H9 (cell line): Measurements from ENCODE around the gene PKD1. TPM values are rescaled to one million over a fixed set of nuclear protein-coding genes. Genes with fewer than 3 reads are reported as not detected.

Experiments used
- DNase-seq: peaks from one replicate; pipeline ENCODE4 v3.0.0-alpha.2; 2017
- H2AFZ ChIP-seq: one replicate; pipeline ENCODE4 v1.6.1; 2013; ENCODE audit warnings: mild to moderate bottlenecking, low read length, control low read depth, moderate library complexity
- H2AK5ac ChIP-seq: 2 replicates; pipeline ENCODE4 v1.6.1; 2013; ENCODE audit warnings: low read length, control low read depth, mixed read lengths; ENCODE audit not compliant: insufficient read length
- H2BK120ac ChIP-seq: one replicate; pipeline ENCODE4 v1.6.1; 2013; ENCODE audit warnings: low read depth, mild to moderate bottlenecking, low read length, control low read depth, inconsistent platforms; ENCODE audit not compliant: poor library complexity, severe bottlenecking
- H2BK12ac ChIP-seq: 2 replicates; pipeline ENCODE4 v1.6.1; 2013; ENCODE audit warnings: low read length, control low read depth, mixed read lengths, low read depth; ENCODE audit not compliant: insufficient read length
- H2BK15ac ChIP-seq: 2 replicates; pipeline ENCODE4 v1.6.1; 2013; ENCODE audit warnings: low read depth, low read length, control low read depth
- H2BK20ac ChIP-seq: one replicate; pipeline ENCODE4 v1.6.1; 2013; ENCODE audit warnings: low read depth, mild to moderate bottlenecking, low read length, control low read depth, inconsistent platforms; ENCODE audit not compliant: poor library complexity, severe bottlenecking
- H2BK5ac ChIP-seq: 2 replicates; pipeline ENCODE4 v1.6.1; 2013; ENCODE audit warnings: low read length, control low read depth, mixed read lengths; ENCODE audit not compliant: insufficient read length
- H3K14ac ChIP-seq: 2 replicates; pipeline ENCODE4 v1.6.1; 2013; ENCODE audit warnings: low read length, control low read depth; ENCODE audit not compliant: insufficient read depth
- H3K18ac ChIP-seq: 2 replicates; pipeline ENCODE4 v1.6.1; 2013; ENCODE audit warnings: low read depth, mild to moderate bottlenecking, mixed read lengths, low read length, control low read depth; ENCODE audit not compliant: insufficient read length
- H3K23ac ChIP-seq: 2 replicates; pipeline ENCODE4 v1.6.1; 2013; ENCODE audit warnings: low read length, control low read depth, mixed read lengths, low read depth; ENCODE audit not compliant: insufficient read length
- H3K23me2 ChIP-seq: 2 replicates; pipeline ENCODE4 v1.6.1; 2013; ENCODE audit warnings: low read depth, mild to moderate bottlenecking, mixed read lengths, low read length, control low read depth; ENCODE audit not compliant: insufficient read length, poor library complexity, severe bottlenecking
- H3K27ac ChIP-seq: 2 replicates; pipeline ENCODE4 v1.5.1; 2013; ENCODE audit warnings: low read length, control low read depth, mixed read lengths, low read depth; ENCODE audit not compliant: insufficient read length
- H3K27me3 ChIP-seq: 2 replicates; pipeline ENCODE4 v1.6.1; 2013; ENCODE audit warnings: low read length, control low read depth, inconsistent platforms; ENCODE audit not compliant: insufficient read depth
- H3K4ac ChIP-seq: 2 replicates; pipeline ENCODE4 v1.6.1; 2013; ENCODE audit warnings: low read depth, mild to moderate bottlenecking, control low read depth, inconsistent platforms, low read length, moderate library complexity
- H3K4me1 ChIP-seq: 2 replicates; pipeline ENCODE4 v1.6.1; 2013; ENCODE audit warnings: low read length, control low read depth, inconsistent platforms; ENCODE audit not compliant: insufficient read depth
- H3K4me2 ChIP-seq: 2 replicates; pipeline ENCODE4 v1.6.1; 2013; ENCODE audit warnings: low read length, control low read depth, mixed read lengths; ENCODE audit not compliant: insufficient read length, insufficient read depth
- H3K56ac ChIP-seq: 2 replicates; pipeline ENCODE4 v1.6.1; 2013; ENCODE audit warnings: low read depth, mild to moderate bottlenecking, mixed read lengths, low read length, control low read depth; ENCODE audit not compliant: insufficient read length
- H3K79me1 ChIP-seq: 2 replicates; pipeline ENCODE4 v1.6.1; 2013; ENCODE audit warnings: low read depth, mild to moderate bottlenecking, moderate library complexity, low read length, control low read depth, inconsistent platforms; ENCODE audit not compliant: insufficient read depth, poor library complexity, severe bottlenecking
- H3K79me2 ChIP-seq: 2 replicates; pipeline ENCODE4 v1.6.1; 2013; ENCODE audit warnings: low read length, control low read depth, inconsistent platforms; ENCODE audit not compliant: insufficient read depth
- H3K9ac ChIP-seq: 2 replicates; pipeline ENCODE4 v1.6.1; 2013; ENCODE audit warnings: low read length, control low read depth, mixed read lengths; ENCODE audit not compliant: insufficient read length; ENCODE audit errors: extremely low read depth
- H3K9me3 ChIP-seq: one replicate; pipeline ENCODE4 v1.6.1; 2013; ENCODE audit warnings: low read depth, low read length, inconsistent platforms; ENCODE audit not compliant: control insufficient read depth
- H3T11ph ChIP-seq: one replicate; pipeline ENCODE4 v1.6.1; 2013; ENCODE audit warnings: mild to moderate bottlenecking, low read length, control low read depth, inconsistent platforms
- H4K20me1 ChIP-seq: one replicate; pipeline ENCODE4 v1.6.1; 2013; ENCODE audit not compliant: control insufficient read depth, insufficient read length, insufficient read depth
- H4K5ac ChIP-seq: 2 replicates; pipeline ENCODE4 v1.6.1; 2013; ENCODE audit warnings: low read depth, mild to moderate bottlenecking, mixed read lengths, low read length, control low read depth; ENCODE audit not compliant: insufficient read length
- H4K8ac ChIP-seq: replicated peaks from 2 replicates; pipeline ENCODE4 v1.6.1; 2013; ENCODE audit warnings: low read length, control low read depth, mixed read lengths, low read depth; ENCODE audit not compliant: insufficient read length
- H4K91ac ChIP-seq: 2 replicates; pipeline ENCODE4 v1.6.1; 2013; ENCODE audit warnings: low read depth, mild to moderate bottlenecking, moderate library complexity, mixed read lengths, low read length, control low read depth; ENCODE audit not compliant: insufficient read length
- H3K27ac Mint-ChIP-seq, 3 experiments: 2 replicates in 2 of 3; 3 replicates in 1 of 3; pipeline ENCODE4 v1.8.0; 2020 to 2021; ENCODE audit warnings: mixed read lengths in 3 of 3, mild to moderate bottlenecking in 1 of 3, moderate library complexity in 1 of 3
- H3K27me3 Mint-ChIP-seq: 2 replicates; pipeline ENCODE4 v1.8.0; 2021; ENCODE audit warnings: low read depth, mild to moderate bottlenecking, moderate library complexity, mixed read lengths
- H3K36me3 Mint-ChIP-seq, 3 experiments: 2 replicates in 2 of 3; 3 replicates in 1 of 3; pipeline ENCODE4 v1.8.0; 2020 to 2021; ENCODE audit warnings: low read depth in 3 of 3, mixed read lengths in 3 of 3; ENCODE audit not compliant: insufficient read depth in 1 of 3
- H3K4me1 Mint-ChIP-seq, 2 experiments: 2 replicates each; pipeline ENCODE4 v1.8.0; 2020; ENCODE audit warnings: mixed read lengths in 2 of 2
- H3K4me3 Mint-ChIP-seq, 2 experiments: 2 replicates in 1 of 2; 3 replicates in 1 of 2; pipeline ENCODE4 v1.8.0; 2020 to 2021; ENCODE audit warnings: mild to moderate bottlenecking in 2 of 2, mixed read lengths in 2 of 2, moderate library complexity in 1 of 2
- H3K9me3 Mint-ChIP-seq, 2 experiments: 2 replicates in 1 of 2; 3 replicates in 1 of 2; pipeline ENCODE4 v1.8.0; 2020; ENCODE audit warnings: mild to moderate bottlenecking in 2 of 2, mixed read lengths in 2 of 2, moderate library complexity in 1 of 2
- WGBS: extraction: QIAGEN DNeasy Blood & Tissue Kit; methylation state at CpG from one replicate; pipeline ENCODE4 v1.1.7; 2013; ENCODE audit warnings: missing lambda C conversion rate, low lambda C conversion rate, mixed read lengths; ENCODE audit not compliant: insufficient read length; ENCODE audit errors: extremely low coverage; 5-methylcytosine and 5-hydroxymethylcytosine counted together
- total RNA-seq: library from RNA; stranded (reverse); gene quantifications from 2 replicates; pipeline ENCODE4 v1.2.1, GENCODE V29; 2021
- TF ChIP-seq, protein P1 (sequence below): fragments of 200-600 bp; sonication (generic); conservative IDR thresholded peaks from 3 replicates; pipeline ENCODE4 v1.8.0; 2021; ENCODE audit warnings: antibody characterized with exemption, mild to moderate bottlenecking

The PKD1 gene
- total RNA-seq, 1 experiment from 2014 or later: 88.0 TPM

GRCh38 chr16:2179576-2179975 lies 43.9 kb upstream of the PKD1 start:
- no peak overlapping the region for H3K9ac ChIP-seq
- no peak overlapping the region for H4K5ac ChIP-seq
- H3K18ac ChIP-seq: no peak overlapping the region
- no peak overlapping the region for H4K91ac ChIP-seq
- H4K20me1 ChIP-seq: peaks cover 3% of the 10 kb centered on the region
- H2BK120ac ChIP-seq: no peak overlapping the region
- H3K27me3 ChIP-seq: no peaks in the 10 kb centered on the region
- Mint-ChIP-seq H3K27ac (no peak overlapping the region), H3K4me1 (peaks cover 3 to 7% of the 10 kb centered on the region in 2 experiments), H3K27me3 (no peaks in the 10 kb centered on the region), H3K4me3 (no peak overlapping the region), H3K36me3 (peaks cover 3 to 30% (median 29%) of the 10 kb centered on the region in 3 experiments), H3K9me3 (no peaks in the 10 kb centered on the region)
- H3K79me1 ChIP-seq: no peaks in the 10 kb centered on the region
- no peak overlapping the region for H3K14ac ChIP-seq
- no peak overlapping the region for H2BK20ac ChIP-seq
- H3K4ac ChIP-seq: no peak overlapping the region
- no peak for DNase-seq
- no peak overlapping the region for H2AFZ ChIP-seq
- H3K23me2 ChIP-seq: peaks cover 4% of the 10 kb centered on the region
- H3K79me2 ChIP-seq: no peaks in the 10 kb centered on the region
- no peak overlapping the region for H2BK12ac ChIP-seq
- H3K56ac ChIP-seq: no peak overlapping the region
- H3K4me2 ChIP-seq: no peak overlapping the region
- no peak overlapping the region for H2AK5ac ChIP-seq
- H3K23ac ChIP-seq: no peak overlapping the region
- H2BK5ac ChIP-seq: no peak overlapping the region
- H3K27ac ChIP-seq: no peak overlapping the region
- H3T11ph ChIP-seq: no peak overlapping the region
- H3K9me3 ChIP-seq: no peaks in the 10 kb centered on the region
- TF ChIP-seq, protein P1, sequence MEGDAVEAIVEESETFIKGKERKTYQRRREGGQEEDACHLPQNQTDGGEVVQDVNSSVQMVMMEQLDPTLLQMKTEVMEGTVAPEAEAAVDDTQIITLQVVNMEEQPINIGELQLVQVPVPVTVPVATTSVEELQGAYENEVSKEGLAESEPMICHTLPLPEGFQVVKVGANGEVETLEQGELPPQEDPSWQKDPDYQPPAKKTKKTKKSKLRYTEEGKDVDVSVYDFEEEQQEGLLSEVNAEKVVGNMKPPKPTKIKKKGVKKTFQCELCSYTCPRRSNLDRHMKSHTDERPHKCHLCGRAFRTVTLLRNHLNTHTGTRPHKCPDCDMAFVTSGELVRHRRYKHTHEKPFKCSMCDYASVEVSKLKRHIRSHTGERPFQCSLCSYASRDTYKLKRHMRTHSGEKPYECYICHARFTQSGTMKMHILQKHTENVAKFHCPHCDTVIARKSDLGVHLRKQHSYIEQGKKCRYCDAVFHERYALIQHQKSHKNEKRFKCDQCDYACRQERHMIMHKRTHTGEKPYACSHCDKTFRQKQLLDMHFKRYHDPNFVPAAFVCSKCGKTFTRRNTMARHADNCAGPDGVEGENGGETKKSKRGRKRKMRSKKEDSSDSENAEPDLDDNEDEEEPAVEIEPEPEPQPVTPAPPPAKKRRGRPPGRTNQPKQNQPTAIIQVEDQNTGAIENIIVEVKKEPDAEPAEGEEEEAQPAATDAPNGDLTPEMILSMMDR: no peak
- no peaks in the 10 kb centered on the region for H3K4me1 ChIP-seq
- whole genome bisulfite sequencing: no CpG with 5 or more reads among the region's 31 CpGs
- no peak overlapping the region for H4K8ac ChIP-seq
- H2BK15ac ChIP-seq: no peak overlapping the region
